Liver (tissue), 3 donors: ENCODE data around the gene FIG4.

Source experiments
- CTCF ChIP-seq: fragments of 150-350 bp; IDR thresholded peaks from 2 replicates; pipeline ENCODE4 v1.5.1; 2017; ENCODE audit warnings: improper control_type of control experiment, low read depth, low read length; ENCODE audit not compliant: missing input control
- HNF4G ChIP-seq: IDR thresholded peaks from 2 replicates; pipeline ENCODE4 v1.6.1; 2016; ENCODE audit warnings: antibody characterized with exemption
- JUND ChIP-seq, 2 donors: IDR thresholded peaks; 2 replicates each; pipeline ENCODE4 v1.6.1; 2016; ENCODE audit warnings: antibody characterized with exemption in 2 of 2
- MAX ChIP-seq: IDR thresholded peaks from 2 replicates; pipeline ENCODE4 v1.6.1; 2016; ENCODE audit warnings: antibody characterized with exemption
- NR2F2 ChIP-seq: IDR thresholded peaks from 2 replicates; pipeline ENCODE4 v1.6.1; 2016; ENCODE audit warnings: antibody characterized with exemption
- REST ChIP-seq: IDR thresholded peaks from 2 replicates; pipeline ENCODE4 v1.6.1; 2016; ENCODE audit warnings: antibody characterized with exemption, mild to moderate bottlenecking
- RXRA ChIP-seq, 2 donors: IDR thresholded peaks; 2 replicates each; pipeline ENCODE4 v1.6.1; 2017 to 2018; ENCODE audit warnings: antibody characterized with exemption in 2 of 2, mild to moderate bottlenecking in 1 of 2
- SP1 ChIP-seq: IDR thresholded peaks from 2 replicates; pipeline ENCODE4 v1.6.1; 2018; ENCODE audit warnings: antibody characterized with exemption, mild to moderate bottlenecking
- TAF1 ChIP-seq: conservative IDR thresholded peaks from 2 replicates; pipeline ENCODE4 v1.6.1; 2016; ENCODE audit warnings: antibody characterized with exemption, mild to moderate bottlenecking
- YY1 ChIP-seq: IDR thresholded peaks from 2 replicates; pipeline ENCODE4 v1.6.1; 2016; ENCODE audit warnings: antibody characterized with exemption, mild to moderate bottlenecking
- donor health status: healthy.
- donor health status: healthy.

- no peak for TF ChIP-seq CTCF
- no peak for TF ChIP-seq RXRA (IDR thresholded peaks at IDR 0.05)
- TF ChIP-seq YY1 = no peak
- TF ChIP-seq JUND (IDR thresholded peaks at IDR 0.05) = no peak
- TF ChIP-seq MAX = no peak
- TF ChIP-seq SP1 = no peak
- TF ChIP-seq REST = no peak
- no peak for TF ChIP-seq NR2F2
- no peak for TF ChIP-seq HNF4G
- TF ChIP-seq TAF1 = no peak
Observed at GRCh38 chr6:109872968-109873545, 182.0 kb downstream of the FIG4 start.
